Skin of body (tissue), 2 donors: ENCODE results near the gene DOC2B. TPM values are rescaled to one million over a fixed set of nuclear protein-coding genes. Genes with fewer than 3 reads are reported as not detected.
"Not testable (repeated sequence)": the region's sequence is repeated elsewhere in the genome, so short reads cannot be mapped to it uniquely, and the experiment has no call there.

Experiments used
- DNase-seq: peaks from one replicate; lab custom pipeline; 2025; lab: John Stamatoyannopoulos, UW
- total RNA-seq: library from RNA; depleted of rRNA; stranded (reverse); fragments of >200 nt; gene quantifications from one replicate; pipeline ENCODE4 v1.2.3, GENCODE V29; 2014

DOC2B gene
- total RNA-seq, result 4.4 TPM

DNA sequence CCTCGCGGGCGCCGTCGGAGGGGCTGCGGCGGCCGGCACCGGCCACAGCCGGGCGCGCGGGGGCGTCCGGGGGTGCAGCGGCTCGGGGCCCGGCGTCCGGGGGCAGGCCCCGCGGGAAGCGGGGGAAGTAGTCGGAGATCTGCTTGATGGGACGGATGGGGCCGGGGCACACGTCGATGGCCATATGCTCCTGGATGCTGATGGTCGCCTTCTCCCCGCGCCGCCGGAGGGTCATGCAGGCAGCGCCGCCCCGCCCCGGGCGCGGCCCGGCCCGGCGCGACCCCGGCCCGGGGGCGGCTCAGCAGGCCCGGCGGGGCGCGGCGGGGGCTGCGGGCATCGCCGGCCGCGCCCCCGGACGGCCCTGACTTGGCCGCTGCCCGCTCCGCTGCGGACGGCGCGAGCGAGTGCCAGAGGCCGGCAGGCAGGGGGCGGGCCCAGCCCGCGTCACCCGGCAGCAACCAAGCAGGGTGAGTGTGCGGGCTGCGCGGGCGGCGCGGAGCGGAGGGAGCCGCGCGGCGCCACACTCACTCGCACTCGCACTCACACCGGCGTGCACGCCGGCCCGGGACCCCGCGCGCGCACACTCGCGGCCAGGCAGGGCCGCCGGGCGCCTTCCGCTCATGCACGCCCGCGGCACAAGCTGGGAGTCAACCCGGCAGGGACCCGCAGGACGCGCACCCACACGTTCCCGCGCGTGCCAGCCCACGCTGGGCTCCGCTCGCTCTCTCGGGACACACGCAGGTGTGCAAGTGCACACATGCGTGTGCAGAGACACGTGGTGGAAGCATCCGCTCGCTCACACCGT lies at the start of gene DOC2B:
TSS of gene DOC2B (minus strand) at position 406 of the 805 bp plus-strand sequence. CDS start at position 235, 171 bp downstream.
- no peak for DNase-seq

DNA sequence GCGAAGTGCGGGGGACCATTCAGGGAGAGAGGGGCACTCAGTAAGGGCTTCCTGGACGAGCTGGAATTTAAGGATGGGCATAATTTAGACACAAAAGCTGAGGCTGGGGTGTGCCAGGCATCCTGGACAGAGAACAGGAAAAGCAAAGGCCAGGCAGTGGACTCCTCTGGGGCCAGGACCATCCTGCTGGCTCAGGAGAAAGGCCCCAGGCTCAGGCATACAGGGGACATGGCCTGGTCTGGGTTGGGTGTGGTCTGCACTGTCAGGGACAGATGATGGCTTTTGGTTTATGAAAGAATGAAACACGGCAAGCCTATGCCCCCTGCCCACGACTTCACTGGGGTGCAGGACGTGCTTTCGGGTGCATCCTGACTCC lies 48.9 kb upstream of the DOC2B start:
- no peak for DNase-seq

DNA sequence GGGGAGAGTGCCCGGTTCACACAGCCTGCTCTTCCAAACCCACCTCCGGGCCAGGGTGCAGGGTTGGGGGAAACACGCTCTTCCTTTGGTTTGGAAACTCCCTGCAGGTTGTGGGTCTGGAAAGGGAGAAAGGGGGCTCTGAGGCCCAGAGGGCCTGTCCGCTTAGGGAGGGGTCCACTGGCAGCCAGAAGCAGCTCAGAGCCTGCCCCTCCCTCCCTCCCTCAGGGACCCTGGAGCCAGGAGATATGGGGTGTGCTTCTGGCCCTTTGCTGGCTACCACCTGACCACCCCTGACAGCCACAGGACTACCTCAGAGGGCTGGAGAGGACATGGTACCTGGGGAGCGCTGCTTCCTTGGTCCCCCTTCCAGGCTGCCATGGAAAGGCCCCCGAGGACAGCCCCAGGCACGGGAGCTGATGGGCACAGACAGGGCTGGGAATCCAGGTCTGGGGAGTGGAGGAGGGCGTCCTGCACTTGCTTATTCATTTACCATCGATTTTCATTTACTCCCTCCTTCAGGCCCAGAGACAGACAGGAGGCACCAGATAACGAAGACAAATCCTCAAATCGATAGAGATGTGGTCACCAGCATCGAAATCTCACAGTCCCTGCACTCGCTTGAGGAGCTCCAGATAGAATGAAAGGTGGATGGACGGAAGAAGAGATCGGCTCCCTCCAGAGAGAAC lies 48.4 kb upstream of the DOC2B start:
- DNase-seq, result no peak

DNA sequence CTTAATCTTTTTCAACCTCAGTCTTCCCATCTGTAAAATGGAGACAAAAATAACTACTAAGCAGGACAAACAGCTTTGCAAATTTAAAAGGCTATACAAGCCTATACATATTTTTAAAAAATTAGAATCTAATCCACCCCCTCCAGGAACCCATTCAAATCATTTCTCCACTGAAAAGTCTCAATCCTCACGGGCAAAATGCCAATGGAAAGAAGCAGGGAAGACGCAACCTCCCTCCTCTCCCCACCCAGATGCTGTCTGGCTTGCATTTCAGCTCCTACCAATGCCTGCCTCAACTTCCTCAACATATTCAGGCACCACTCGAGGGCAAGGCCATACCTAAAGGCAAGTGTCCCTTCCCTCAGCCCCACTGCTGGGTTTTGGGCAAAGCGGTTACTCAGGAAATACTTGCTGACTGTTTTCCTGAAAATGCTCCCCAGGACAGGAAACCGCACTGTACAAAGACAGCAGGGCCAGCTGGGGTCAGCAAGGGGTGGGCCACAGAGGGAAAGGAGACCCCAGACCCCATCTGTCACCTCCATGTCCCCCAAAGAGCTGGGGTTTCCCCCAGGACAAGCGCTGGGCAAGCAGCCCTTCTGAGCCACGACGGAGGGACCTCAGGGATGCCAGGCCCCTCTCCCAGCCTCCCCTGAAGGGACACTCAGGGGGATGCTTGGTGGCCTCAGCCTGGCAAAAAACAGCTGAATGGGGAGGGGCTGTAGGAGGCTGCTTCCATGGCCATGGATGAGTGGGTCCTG lies 47.7 kb upstream of the DOC2B start:
- DNase-seq, result no peak

DNA sequence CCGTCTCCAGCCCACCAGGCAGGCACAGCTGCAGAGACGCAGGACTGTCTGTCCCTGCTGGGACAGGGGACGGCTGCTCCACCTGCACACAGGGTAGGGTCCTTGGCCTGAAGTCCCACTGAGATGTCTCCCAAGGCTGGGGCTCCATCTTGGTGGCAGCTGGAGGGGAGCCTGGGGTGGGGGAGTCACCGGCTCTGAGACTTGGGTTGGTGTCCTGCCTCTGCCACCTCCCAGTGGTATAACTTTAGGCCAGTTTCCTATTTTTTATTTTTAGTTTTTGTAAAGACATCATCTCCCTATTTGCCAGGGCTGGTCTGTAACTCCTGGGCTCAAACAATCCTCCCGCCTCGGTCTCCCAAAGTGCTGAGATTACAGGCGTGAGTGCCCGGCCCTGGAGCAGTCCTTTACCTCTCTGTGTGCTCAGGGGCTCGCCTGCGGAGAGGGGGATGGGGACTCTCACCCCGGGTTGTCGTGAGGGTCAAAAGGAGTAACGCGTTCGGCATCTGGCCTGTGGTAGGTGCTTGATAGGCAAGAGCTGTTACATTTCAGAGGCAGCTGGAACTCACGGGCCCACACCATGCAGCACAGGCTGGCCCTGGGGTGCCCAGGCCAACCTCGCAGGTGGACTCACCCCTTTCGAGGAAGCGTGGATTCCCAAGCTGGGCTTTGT lies 46.6 kb upstream of the DOC2B start:
- no peak for DNase-seq

DNA sequence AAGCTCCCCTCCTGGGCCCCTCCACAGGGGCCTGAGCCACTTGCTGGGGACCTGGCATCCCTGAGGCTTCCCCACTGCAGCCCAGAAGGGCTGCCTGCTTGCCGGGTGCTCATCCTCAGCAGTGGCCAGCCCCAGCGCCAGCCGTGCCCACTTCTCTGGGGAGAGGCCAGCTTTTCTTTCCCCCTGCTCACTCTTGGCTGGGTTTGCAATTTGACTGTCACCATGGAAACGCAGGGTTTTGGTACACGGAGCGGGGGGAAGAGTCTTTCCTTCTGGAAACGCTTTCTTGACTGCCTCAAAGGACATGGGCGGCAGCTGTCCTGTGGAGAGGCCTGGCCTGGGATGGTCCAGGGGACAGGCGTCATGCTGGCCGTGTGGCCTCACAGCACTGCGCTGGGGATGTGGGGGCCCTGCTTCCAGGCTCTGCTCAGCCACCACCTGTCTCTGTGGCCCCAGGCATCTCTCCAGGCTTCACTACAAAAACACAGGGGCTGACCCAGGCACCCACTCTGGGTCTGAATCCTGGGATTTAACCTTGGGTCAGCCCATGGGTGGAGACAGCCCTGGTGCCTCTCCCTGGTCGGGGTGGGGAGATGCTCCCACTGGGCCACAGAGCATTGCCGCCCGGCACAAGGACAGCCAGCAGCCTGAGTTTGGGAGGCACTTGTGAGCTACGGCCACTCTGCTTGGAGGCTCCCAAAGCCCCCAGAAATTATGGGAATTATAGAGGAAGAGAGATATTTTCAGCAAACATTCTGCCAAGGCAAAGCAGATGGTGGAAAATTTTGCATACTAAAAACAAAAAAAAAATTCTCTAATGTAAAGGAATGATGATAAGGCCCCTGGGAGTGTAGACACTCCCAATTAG lies 45.9 kb upstream of the DOC2B start:
- peak; percentile 36 for DNase-seq

DNA sequence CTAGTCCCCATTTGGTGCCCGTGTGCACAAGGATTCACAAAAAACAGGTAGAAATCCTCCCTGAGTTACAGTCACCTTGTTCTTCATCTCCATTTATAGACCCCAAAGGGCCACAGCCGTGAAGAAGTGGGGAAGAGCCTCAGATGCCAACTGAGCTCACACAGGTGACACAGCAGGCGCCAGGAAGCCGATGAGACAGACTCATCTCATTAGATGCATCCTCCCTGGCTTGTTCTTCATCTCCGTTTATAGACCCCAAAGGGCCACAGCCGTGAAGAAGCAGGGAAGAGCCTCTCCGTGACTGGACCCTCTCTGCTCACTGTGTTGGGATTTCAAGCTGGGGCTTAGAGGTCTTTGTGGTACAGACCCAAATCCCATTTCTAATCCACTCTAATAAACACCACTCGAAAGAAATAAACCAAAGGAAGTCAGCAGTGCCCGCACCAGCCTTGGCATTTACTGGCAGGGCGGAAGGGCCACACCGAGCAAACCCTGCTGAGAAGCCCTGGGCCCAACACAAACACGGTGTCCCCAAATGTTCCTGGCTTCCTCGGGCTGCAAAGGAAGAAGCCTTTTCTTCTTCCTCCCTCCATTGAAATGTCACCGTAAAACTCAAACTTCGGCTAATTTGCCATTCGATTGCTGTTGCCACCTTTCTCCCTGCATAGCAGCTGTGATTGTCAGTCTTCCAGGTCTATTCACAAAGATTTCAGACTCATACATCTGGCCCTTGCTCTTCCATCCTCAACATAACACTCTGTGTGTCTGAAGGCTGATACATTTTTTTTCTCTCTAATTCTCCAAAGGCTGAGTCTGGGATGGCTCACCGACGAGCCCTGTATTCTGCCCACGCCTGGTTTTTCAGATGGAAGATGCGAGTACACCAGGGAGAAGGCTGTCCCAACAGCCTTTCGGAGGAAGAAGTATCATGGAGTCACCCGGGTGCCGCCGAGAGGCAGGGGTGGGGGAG lies 44.9 kb upstream of the DOC2B start:
- DNase-seq, result no peak

DNA sequence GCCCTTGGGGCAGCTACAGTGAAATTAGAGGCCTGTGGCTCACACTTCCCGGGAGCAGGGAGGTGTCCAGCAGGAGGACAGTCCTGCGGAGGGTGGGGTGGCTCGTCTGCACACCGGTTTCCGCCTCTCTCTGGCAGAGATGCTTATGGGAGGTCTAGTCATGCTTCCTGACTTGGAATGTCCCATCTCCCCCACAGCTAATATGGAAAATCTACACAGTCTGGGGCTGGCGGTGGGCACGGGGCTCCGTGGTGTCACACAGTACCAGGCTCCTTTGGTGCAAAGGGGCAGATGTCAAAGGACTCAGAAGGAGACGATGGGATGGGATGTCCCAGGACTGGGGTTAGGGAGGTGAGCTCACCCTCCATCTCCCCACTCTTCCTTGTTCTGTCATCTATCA lies 44.1 kb upstream of the DOC2B start:
- no peak for DNase-seq

DNA sequence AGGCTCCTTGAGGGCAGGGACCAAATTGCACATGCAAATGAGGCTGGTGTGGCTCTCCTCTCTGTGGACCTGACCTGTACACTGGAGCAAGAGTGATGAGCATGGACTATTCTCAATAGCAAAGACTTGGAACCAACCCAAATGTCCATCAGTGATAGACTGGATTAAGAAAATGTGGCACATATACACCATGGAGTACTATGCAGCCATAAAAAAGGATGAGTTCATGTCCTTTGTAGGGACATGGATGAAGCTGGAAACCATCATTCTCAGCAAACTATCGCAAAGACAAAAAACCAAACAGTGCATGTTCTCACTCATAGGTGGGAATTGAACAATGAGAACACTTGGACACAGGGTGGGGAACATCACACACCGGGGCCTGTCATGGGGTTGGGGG lies 43.1 kb upstream of the DOC2B start:
- not testable (repeated sequence) for DNase-seq

DNA sequence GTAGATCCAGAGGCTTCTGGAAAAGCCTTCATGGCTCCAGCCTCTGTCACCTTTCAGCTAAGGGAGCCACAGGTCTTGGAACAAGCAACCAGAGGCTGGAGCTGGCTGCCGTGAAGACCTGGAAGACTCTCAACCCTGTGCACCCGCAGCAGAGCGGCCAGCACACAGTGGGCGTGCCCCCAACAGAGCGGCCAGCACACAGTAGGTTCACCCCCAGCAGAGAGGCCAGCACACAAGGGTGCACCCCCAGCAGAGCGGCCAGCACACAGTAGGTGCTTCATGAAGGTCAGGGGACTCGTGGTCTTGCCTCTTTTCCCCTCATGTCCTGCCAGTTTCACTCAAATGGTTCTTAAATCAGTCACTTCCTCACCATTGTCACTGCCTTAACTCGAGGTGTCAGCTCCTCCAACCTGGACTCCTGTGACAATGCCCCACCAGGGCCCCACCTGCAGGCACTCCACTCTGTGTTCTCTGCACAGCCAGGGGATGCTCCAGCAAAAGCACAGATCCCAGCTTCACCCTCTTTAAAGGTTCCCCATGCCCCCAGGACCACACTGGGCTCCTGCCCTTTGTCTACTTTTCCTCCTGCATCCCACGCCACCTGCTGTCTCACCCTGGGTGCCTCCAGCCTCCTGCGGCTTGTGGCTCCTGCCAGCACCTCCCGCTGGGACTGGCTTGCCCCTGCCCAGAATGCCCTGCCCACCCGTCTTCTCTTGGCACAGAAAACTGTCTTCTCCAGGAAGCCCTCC lies 42.4 kb upstream of the DOC2B start:
- DNase-seq, result no peak

DNA sequence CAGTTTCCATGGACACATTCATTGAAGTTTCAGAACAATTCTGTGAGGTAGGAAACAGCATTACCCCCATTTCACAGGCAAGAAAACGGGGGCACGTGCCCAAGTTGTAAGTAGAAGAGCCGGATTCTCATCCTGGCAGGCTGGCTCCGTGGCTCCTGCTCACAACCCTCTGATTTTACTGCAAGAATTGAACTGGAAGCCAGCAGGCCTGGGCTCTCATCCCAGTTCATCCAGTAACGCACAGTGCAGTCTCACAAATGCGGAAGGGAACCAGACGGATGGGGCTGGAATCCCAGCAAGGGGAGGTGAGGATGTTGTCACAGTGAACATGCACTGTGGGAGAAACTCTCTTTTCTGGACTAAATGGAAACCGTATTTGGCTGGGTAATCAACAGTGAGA lies 40.7 kb upstream of the DOC2B start:
- DNase-seq, result no peak

DNA sequence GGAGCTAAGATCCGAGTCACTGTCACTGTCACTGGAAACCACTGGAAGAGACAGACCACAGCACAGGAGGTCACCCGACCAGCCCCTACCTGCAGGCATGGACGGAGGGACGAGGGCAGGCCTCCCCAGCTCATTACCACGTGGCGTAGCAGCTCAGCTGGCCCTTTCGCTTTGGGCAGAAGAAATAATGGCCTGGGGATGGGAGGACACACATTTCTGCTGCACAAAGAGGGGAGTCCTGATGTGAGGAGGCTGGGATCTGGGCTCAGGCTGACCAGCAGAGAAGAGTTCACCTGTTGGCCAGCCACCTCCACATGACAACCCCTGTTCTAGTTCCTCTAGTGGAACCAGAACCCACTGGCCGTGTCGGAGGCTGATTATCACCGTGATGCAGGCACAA lies 38.2 kb upstream of the DOC2B start:
- no peak for DNase-seq

DNA sequence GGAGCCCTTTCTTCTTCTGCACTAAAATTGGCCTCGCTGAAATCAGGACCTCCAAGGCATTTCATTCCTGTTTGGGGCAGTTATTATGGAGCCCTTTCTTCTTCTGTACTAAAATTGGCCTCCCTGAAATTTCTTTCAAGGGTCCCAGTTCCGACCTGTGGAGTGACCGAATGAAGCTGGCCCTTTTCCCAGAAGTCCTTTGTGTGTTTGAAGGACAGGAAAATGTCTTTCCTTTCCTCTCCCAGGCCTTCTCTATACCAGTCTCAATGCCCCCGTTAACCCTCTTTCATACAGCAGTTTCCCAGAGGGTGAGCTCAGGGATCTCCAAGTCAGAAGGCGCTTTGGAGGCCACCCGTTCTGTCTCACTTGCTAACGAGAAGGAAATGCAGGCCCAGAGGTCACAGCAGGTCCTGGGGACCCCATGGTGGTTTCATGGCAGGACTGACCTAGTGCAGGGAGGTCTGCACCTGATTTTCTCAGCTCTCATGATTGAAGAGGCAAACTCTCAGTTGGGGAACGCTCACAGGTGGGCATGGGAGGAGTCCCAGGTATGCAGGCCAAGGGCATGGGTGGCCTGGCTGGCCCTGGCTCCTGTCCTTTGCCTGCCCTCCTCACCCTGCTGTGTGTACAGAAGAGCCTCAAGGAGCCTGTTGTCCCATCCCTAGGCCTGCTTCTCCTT lies 37.1 kb upstream of the DOC2B start:
- DNase-seq, result no peak

DNA sequence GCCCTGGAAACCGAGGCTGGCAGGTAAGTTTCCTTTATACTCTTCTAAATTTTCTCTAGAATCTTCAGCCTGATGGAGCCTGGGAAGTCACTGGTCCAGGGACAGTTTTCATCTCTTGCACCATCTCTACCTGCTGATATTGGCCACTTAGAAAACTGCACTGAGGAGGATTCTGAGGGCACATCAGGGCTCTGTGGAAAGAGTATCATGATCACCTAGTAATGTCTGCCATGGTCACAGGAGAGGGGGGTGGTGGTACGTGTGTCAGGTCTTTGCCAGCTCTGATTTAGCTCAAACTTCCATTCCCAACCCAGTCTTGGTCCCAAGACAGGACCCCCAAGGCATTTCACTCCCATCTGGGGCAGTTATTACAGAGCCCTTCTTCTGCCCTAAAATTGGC lies 35.2 kb upstream of the DOC2B start:
- no peak for DNase-seq

DNA sequence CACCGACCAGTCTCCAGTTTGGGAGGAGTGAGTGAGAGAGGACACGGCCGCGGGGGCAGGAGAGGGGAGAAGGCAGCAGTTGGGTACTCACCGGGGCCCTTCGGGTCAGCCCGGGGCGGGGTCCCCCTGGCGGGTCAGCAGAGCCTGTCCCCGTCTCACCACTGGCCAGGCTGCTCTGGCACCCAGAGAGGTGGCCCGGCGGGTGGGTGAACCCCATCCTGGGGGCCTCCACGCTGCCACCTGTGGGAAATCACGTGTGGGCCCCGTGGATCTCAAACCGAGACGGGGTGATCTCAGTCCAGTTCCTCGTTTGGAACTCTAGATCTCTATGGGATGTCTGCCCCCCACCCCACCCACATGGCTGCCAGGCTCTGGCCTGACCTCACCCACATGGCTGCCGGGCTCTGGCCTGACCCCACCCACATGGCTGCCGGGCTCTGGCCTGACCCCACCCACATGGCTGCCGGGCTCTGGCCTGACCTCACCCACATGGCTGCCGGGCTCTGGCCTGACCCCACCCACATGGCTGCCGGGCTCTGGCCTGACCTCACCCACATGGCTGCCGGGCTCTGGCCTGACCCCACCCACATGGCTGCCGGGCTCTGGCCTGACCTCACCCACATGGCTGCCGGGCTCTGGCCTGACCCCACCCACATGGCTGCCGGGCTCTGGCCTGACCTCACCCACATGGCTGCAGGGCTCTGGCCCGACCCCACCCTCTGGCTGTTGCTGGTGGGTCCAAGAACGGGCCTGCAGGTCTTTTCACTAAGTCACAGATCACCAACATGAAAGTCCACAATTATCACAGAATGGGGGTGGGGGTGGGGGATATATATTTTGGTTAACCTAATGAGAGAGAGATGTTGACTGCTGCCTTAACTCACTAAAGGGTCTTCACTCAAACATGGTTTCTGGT lies 34.4 kb upstream of the DOC2B start:
- not testable (repeated sequence) for DNase-seq

DNA sequence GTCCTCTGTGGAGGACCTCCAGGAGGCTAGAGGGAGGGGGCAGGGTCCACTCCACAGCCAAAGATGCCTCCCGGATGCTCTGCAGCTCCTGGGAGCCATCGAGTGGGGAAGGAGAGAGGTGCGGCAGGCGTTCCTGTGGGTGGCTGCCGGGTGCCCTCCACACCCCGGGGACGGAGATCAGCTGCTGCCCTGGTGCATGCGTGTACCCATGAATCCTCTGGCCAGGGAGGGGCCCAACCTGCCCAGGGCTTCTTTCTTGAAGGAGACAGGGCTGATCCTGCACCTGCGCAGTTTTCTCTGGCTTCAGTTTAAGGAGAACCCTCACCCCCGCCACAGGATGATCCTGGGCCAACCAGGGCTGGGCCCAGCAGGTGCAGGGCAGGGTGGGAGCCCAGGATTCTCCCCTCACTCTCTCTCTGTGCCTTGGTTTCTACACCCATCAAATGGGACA lies 33.5 kb upstream of the DOC2B start:
- no peak for DNase-seq
